GM21423 (cell line): ENCODE data around the gene TRMT11.
"Not testable (repeated sequence)": the region's sequence is repeated elsewhere in the genome, so short reads cannot be mapped to it uniquely, and the experiment has no call there.

Experiments
- ATAC-seq: cut with Tn5 transposase; IDR thresholded peaks from one replicate; pipeline ENCODE4 v1.9.1; 2021; ENCODE audit warnings: mild to moderate bottlenecking, moderate library complexity; ENCODE audit not compliant: unreplicated experiment

TRMT11 gene

GRCh38 chr6:125986301-125987025, at the start of gene TRMT11:
TRMT11 (plus strand) TSS chr6:125986540; CDS start chr6:125986551, 11 bp downstream.
- peak; percentile 97 for ATAC-seq

- ATAC-seq, result no peak
Measured at GRCh38 chr6:125939026-125939425, 47.3 kb upstream of the TRMT11 start.

- ATAC-seq, result no peak
Measured at GRCh38 chr6:125939791-125940190, 46.5 kb upstream of the TRMT11 start.

GRCh38 chr6:125940247-125941041, 45.9 kb upstream of the TRMT11 start:
- no peak for ATAC-seq

DNA sequence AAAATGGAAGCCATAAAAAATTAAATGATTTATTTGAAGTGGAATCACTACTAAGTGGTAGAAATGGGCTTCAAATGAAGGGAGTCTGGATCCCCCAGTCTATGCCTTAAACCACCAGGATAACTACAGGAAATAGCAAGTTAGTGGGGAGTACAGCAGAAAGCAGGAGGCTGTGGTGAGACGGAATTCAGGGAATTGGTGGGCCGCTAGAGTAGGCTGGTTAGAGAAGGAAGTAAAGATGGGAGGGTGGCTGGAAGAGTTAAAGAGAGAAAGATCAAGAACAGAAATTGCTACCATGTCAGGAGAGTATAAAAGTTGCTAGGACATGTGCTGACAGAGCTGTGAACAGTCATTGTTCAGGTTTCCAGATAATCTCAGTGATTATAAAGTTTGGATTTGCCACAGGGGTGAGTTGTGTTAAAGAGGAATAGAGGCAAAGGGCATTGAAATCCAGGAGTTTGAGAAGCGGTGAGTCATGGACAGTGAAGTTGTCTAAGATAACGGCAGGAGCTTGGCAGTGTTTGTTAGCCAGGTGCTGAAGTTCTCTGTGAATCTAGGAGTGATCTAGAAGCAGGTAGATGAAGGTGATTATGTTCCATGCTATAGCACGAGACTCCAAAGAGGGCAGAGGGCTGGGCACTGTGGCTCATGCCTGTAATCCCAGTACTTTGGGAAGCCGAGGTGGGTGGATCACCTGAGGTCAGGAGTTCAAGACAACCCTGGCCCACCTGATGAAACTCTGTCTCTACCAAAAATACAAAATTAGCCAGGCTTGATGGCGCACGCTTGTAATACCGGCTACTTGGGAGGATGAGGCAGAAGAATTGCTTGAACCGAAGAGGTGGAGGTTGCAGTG, 43.4 kb upstream of the TRMT11 start:
- no peak for ATAC-seq

GRCh38 chr6:125943528-125944433, 42.6 kb upstream of the TRMT11 start:
- no peak for ATAC-seq

DNA sequence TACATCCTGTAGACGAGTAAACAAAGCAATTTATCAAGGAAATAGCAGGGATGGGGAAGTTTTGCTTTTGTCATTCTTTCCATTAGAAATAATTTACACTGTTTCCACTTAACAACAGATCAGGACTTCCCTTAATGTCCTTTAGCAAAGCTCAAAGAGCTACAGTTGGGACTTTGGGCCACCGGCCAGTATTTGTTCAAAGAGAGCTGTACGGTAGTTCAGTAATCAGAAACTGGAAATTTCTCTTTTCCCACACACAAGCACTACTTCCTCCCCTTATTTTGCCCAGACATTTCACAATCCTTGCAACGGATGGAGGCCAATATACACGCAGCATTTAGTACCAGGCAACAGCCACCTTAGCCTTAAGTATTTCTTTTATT, 41.9 kb upstream of the TRMT11 start:
- ATAC-seq, result no peak

DNA sequence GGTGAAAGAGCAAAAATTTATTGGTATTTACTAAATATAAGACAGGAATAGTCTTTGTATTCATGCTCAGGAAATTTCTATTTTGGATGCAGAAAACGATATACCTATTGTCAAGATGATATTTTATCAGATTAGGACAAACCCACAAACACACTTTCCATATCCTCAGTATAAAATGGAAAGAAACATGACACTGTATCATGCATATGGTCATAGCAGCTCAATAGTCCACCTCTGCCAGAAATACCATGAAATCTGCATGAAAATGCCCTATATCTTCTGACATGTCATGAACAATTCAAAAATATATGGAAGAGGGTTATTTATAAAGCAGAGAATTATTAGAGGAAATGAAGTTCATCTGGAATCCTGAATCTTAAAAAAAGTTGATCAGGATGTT, 41.4 kb upstream of the TRMT11 start:
- ATAC-seq, result no peak

GRCh38 chr6:125945378-125946141, 40.8 kb upstream of the TRMT11 start:
- no peak for ATAC-seq

DNA sequence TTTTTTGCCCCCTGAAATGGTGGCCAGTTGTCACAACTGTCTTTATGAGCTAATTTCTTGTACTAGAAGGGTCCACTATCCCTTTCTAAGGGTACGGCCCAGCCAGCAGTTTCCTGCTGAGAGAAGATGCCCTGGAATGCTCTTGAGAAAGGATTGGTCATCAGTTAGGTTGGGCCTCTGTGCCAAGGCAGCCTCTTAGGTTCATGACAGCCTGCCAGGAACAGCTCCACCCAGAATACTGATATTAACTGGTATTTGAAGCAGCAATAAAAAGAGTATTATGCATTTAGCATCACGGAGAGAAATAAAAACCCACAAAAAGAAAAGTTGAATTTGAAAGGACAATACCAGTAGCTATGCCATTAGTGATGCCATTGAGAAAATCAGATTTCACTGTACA, 38.7 kb upstream of the TRMT11 start:
- ATAC-seq, result no peak

DNA sequence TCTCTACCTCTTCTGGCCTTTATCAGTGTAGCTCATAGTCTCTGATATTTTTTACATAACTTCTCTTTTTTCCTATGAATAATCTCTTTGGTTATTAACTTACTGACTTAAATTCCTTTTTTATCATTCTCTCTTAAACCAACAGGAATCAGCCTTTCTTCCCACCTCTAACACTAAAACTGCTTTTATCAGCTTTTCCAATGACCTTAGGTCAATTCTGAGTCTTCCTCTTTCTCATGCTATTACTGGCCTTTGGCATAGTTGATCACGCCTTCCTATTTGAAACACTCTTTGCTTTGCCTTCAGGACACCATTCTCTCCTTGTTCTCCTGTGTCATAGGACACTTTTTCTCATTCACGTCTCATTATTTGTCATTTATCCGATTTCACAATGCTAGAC, 37.9 kb upstream of the TRMT11 start:
- no peak for ATAC-seq

GRCh38 chr6:125949069-125949468, 37.3 kb upstream of the TRMT11 start:
- ATAC-seq, result no peak

GRCh38 chr6:125950293-125950692, 36.0 kb upstream of the TRMT11 start:
- ATAC-seq, result no peak

DNA sequence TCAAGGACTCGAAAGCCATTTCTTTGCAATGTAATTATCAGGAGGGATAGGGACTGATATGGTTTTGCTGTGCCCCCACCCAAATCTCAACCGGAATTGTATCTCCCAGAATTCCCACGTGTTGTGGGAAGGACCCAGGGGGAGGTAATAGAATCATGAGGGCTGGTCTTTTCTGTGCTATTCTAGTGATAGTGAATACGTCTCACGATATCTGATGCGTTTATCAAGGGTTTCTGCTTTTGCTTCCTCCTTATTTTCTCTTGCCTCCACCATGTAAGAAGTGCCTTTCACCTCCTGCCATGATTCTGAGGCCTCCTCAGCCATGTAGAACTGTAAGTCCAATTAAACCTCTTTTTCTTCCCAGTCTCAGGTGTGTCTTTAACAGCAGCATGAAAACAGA, 35.6 kb upstream of the TRMT11 start:
- ATAC-seq, result not testable (repeated sequence)

DNA sequence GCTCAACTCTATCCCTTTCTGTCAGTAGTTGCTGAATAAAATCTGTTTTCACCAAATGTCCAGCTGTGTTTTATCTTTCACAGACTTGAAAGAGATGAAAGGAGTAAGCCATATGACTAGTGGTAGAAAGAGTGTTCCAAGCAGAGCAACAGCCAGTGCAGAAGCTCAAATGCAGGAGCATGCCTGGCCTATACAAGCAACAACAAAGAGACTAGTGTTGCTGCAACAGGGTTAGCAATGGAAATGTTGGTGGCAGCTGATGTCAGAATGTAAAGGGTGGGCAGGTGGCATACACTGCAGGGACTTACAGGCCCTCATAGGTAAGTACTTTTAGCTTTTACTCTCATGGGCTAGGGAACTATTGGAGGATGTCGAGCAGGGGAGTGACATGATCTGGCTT, 35.0 kb upstream of the TRMT11 start:
- no peak for ATAC-seq

- no peak for ATAC-seq
Measured at GRCh38 chr6:125952764-125953501, 33.4 kb upstream of the TRMT11 start.

DNA sequence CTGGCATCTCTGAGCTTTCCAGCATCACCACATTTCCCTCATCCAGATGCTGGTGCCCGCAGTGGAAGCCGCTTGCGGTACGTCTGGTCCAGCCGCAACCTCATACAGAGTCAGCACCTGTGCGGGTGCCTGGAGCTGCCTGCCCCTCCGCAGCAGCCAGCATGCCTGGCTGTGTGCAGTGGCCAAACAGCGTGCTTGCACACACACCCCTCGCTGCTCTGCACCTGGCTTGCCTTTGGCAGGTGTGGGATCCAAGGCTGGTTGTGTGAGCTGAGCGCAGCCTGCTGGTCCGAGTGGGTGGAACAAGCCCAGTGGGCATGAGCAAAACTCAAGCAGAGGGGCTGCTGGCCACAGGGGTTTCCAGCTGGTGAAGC, 32.9 kb upstream of the TRMT11 start:
- no peak for ATAC-seq

GRCh38 chr6:125954735-125955339, 31.5 kb upstream of the TRMT11 start:
- ATAC-seq, result no peak

- ATAC-seq, result no peak
Measured at GRCh38 chr6:125955973-125956372, 30.4 kb upstream of the TRMT11 start.
